Embryonic facial prominence (tissue), 1 donor: ENCODE data around the gene ARHGEF18.
"Not testable (repeated sequence)": the region's sequence is repeated elsewhere in the genome, so short reads cannot be mapped to it uniquely, and the experiment has no call there.

ENCODE experiments used
- DNase-seq: peaks from one replicate; pipeline ENCODE4 v3.0.0-alpha.2; 2016; ENCODE audit errors: extremely low spot score

The ARHGEF18 gene

DNA sequence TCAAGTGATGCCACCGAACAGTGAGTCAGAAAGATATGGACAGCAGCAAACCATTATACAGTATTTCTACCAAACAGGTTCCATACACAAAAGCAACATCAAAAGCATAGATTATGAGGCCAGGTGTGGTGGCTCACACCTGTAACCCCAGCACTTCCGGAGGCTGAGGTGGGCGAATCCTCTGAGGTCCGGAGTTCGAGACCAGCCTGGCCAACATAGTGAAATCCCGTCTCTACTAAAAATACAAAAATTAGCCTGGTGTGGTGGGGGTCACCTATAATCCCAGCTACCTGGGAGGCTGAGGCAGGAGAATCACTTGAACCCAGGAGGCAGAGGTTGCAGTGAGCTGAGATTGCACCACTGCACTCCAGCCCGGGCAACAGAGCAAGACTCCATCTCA lies 1.7 kb upstream of the ARHGEF18 start:
- DNase-seq: not testable (repeated sequence)

DNA sequence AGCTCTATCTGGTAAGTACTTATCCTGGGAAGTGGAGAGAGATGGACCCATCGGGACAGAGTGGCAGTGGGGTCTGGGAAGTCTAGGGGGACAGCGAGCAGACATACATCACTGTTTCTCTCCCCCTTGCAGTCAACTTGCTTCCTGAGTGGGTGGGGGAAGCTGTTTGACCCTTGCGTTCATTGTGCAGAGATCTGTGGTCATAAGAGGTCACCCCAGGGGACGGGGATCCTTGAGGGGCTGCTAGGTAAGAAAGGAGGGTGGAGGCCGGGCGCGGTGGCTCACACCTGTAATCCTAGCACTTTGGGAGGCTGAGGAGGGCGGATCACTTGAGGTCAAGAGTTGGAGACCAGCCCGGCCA lies 474 bp downstream of the ARHGEF18 start:
- no peak for DNase-seq

DNA sequence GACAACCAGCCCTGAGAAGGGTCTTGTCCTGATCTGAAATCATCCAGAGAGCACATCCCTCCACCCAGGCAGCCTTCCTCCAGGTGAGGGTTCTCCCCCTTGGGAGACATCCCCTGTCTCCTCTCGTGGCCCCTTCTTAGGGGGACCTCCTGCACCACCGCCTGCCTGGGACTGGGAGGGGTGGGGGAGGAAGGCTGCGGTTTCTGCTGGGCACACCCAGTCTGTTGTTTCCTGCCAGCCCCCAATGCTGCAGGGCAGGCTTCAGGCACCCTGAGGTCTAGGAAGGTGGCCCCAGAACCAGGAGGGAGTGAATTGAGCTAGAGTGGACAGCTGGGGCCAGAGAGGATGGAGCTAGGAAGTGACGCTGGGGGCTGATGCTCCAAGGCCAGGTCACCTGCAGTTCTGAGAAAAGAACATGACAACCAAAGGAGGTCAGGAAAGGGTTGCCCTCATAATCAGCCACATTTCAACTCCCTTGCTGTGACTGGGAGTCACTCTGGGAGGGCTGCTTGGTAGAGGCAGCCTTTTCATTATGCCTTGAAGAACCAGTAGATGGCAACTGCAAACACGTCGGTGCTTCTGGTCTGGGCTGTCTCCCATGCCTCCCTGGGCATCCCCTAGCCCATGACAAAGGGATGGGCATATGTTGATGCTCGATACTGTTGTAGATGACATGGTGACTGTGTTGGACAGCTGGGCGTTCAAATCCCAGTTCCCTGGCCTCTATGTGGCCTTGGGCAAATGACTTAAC lies 1.4 kb downstream of the ARHGEF18 start:
- DNase-seq: no peak

DNA sequence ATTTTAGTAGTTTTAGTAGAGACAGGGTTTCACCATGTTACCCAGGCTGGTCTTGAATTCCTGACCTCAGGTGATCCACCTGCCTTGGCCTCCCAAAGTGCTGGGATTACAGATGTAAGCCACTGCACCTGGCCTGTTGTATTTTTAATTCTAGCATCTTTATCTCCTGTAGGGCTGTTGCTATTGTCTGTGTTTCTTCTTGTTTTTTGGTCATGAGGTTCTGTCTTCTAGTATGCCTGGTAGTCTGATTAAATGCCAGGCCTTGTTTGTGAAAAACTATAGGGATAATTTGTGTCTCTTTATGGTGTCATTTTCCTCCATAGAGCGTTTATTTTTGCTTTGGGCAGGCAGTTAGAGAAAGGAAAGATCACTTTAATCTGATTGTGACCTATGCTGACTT lies 3.1 kb downstream of the ARHGEF18 start:
- no peak for DNase-seq

DNA sequence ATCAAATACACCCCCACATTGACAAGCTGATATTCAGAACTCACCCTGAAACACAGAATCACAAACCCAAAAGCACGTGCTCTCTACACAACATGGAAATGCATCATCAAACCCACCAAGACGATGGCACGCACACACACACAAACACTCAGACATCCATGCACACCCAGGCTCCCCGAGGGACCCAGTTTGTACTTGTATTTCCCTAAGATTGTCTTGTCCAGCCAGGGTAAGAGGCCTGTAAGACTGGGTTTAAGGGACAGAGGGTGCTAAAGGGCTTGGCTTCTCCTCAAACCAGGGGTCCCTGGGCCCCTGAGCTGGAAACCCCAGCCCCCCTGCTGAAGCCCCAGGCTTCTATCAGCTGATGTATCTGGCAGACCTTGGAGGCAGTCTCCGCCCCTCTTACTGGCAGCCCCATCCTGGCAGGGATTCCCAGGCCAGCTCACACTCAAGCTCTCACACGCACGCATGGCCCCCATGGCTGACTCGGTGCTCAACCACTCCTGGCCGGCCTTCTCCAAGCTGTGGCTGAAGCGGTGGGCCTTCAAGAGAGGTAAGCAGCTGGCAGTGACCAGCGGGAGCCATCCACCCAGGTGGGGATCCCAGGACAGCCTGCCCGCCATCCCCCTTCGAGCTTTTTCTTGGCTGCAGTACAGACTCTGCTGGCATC lies 6.5 kb downstream of the ARHGEF18 start:
- no peak for DNase-seq

DNA sequence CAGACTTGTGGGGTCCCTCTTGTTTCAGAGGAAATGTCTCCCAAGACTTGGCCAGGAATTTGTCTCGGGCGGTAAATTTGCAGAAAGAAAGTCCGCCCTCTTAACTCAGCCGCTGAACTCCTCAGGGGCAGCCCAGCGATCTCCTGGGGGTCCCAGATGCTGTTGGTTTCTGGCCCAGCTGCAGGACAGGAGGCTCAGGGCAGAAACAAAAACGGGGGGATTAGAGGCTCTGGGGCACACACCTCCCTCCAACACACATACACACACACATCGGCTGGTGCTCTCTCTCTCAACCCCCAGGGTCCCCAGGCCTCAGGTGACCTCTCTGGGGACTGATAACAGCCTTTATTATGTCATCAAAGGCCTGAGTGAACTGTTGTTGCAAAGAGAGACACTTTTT lies 7.1 kb downstream of the ARHGEF18 start:
- DNase-seq: no peak

GRCh38 chr19:7356899-7357627 lies 8.3 kb downstream of the ARHGEF18 start:
- no peak for DNase-seq

- no peak for DNase-seq
Observed at GRCh38 chr19:7358102-7358597, 9.4 kb downstream of the ARHGEF18 start.

GRCh38 chr19:7360393-7360984 lies 11.8 kb downstream of the ARHGEF18 start:
- DNase-seq: no peak

DNA sequence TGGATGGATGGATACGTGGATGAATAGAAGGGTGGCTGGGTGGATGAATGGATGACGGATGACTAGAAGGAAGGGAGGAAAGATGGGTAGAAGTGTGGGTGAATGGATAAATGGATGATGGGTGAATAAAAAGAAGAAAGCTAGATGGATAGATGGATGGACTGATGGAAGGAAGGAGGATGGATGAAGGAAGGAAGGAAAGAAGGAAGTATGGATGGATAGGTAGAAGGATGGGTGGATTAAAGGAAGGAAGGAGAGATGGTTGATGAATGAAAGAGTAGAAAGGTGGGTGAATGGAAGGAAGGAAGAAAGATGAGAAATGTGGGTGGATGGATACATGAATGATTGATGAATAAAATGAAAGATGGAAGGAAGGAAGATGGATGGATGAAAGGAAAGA lies 14.5 kb downstream of the ARHGEF18 start:
- no peak for DNase-seq

GRCh38 chr19:7366701-7367420 lies 18.1 kb downstream of the ARHGEF18 start:
- no peak for DNase-seq

- no peak for DNase-seq
Observed at GRCh38 chr19:7368456-7368855, 19.7 kb downstream of the ARHGEF18 start.

GRCh38 chr19:7368866-7369265 lies 20.1 kb downstream of the ARHGEF18 start:
- DNase-seq: not testable (repeated sequence)

DNA sequence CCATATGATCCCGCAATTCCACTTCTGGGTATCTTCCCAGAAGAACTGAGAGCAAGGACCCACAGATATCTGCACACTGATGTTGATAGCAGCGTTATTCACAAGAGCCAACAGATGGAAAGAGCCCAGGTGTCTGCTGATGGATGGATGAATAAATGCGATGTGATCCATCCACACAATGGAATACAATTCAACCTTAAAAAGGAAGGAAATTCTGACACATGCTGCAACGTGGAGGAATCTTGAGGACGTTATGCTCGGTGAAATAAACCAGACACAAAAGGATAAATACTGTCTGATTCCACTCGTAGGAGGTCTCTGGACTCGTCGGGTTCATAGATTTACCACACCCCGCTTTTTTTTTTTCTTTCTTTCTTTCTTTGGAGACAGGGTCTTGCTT lies 21.8 kb downstream of the ARHGEF18 start:
- DNase-seq: no peak

- no peak for DNase-seq
Observed at GRCh38 chr19:7371001-7371400, 22.3 kb downstream of the ARHGEF18 start.

DNA sequence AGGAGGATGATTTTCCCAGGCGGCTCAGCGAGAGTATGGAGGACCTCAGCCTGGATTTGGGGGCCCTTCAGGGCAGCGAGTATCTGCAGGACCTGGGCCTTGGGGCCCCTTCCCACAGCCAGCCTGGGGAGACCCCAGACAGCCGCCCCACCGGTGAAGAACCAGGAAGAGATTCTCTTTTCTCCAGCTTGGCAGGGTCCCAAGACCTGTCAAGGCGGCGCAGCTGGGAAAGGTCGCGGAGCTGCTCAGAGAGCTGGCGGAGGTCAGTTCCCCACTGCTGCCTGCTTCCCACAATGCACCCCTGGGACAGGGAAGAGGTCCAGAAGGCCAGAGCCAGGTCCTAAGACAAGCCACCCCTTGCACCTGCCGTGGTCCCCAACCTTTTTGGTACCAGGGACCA lies 24.1 kb downstream of the ARHGEF18 start:
- no peak for DNase-seq

- DNase-seq: no peak
Observed at GRCh38 chr19:7373862-7374261, 25.1 kb downstream of the ARHGEF18 start.

- DNase-seq: no peak
Observed at GRCh38 chr19:7376151-7376852, 27.6 kb downstream of the ARHGEF18 start.

DNA sequence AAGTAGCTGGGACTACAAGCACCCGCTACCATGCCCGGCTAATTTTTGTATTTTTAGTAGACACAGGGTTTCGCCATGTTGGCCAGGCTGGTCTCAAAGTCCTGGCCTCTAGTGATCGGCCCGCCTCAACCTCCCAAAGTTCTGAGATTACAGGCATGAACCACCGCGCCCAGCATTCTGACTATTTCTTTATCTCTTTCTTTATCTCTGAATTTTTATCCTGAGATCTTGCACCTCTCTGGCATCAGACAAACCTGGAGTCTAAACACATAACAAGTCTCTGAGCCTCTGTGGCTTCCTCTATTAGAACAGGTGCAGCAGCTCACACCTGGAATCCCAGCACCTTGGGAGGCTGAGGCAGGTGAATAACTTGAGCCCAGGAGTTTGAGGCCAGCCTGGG lies 28.5 kb downstream of the ARHGEF18 start:
- DNase-seq: no peak

- DNase-seq: no peak
Observed at GRCh38 chr19:7381073-7381390, 32.3 kb downstream of the ARHGEF18 start.

- DNase-seq: no peak
Observed at GRCh38 chr19:7382694-7383093, 34.0 kb downstream of the ARHGEF18 start.
